Head of caudate nucleus (tissue), 42 donors: ENCODE results near the gene PYGB.
A peak's percentile ranks its signal among the peaks of the same experiment; 100 is the strongest.
"Not testable (repeated sequence)": the region's sequence is repeated elsewhere in the genome, so short reads cannot be mapped to it uniquely, and the experiment has no call there.

Source experiments
- DNase-seq, 42 donors: peaks; one replicate each; pipeline versions ENCODE4 v3.0.0 to v3.0.0-alpha.2; 2020 to 2021; ENCODE audit warnings: mixed read lengths in 7 of 42
- intact Hi-C: fragments of 100-400 bp; cut with DNase I; formaldehyde crosslinking; loops from one replicate; pipeline ENCODE4 v1.15.0; 2022

PYGB gene

DNA sequence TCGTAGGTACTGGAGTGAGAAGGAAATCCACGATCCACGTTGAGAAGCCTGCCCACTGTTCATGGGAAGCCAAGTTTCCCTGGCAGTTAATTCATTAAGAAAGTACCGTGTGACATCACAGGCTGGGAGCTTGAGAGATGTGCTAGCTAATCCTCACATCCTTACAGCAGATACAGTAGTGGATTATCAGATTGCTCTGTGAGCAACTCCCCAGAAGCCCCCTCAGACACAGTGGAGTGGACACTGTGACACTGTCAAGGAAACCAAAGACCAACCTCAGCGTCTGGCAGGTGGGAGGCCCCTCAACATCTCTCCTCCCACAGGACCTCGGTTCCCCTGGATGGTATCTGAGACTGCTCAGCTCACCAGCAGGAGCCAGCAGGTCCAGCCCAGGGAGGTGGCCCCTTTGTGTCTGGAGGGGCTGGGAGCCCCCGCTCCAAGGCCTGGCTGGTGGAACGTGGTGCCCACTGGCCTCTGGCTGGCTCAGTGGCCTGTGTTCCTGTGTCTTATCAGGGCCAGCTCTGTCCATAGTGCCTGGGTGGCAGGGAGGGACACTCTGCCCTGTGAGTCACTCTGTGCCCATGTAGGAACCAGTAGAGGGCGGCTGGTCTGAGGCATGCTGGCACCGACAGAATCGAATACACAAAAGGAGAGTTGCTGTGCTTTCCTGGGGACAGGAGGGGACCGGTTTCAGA, 7.2 kb downstream of the PYGB start:
- DNase-seq: peak in 37 of 42 donors; percentile 34 to 88 (median 63)
- intact Hi-C loops: no loop called here

DNA sequence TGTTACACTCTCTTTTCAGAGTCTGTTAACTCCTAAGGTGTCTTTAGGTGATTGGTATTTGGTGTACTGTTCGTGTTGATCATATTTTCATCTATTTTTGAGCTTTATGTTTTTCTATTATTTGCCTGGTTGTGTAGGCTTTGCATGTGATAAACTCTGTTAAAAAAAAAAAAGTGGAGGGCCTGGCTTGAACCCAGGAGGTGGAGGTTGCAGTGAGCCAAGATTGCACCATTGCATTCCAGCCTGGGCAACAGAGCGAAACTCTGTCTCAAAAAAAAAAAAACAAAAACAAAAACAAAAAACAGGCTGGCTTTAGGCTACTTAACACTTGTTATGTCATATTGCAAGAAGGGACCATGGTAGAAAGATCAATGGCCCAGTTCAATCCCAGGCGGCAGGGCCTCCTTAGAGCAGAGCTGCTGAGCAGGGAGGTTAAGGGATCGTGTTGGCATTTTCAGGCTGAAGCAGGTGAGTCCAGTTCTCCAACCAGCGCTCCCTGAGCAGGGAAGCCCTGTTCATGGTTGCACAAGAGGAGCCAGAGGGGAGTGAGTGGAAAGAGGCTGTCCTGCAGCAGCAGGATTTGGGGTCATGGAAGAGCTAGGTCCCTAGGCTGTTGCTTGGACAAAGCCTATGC, 8.5 kb downstream of the PYGB start:
- DNase-seq: peak in 7 of 42 donors; percentile 1 to 32 (median 13)
- intact Hi-C loops: no loop called here

DNA sequence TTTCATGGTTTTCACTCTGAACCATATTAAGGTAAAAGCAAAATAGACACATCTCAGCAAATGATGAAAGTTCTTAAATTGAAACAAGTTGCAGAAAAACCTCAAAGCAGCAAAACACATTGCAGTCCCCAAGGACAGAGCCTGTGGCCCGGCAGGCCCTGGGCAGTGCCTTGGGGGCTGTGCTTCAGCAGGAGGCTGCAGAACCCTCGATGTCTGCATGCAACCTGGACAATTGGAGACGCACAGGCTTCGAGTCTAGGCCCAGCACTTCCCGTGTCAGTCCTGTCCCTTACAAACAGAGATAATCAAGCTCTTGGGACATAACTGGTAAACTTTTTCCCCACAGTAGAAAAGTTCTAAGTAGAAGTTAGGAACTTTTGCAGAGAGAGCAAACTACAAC, 9.2 kb downstream of the PYGB start:
- peak in 7 of 42 donors; percentile 7 to 32 (median 17) for DNase-seq

DNA sequence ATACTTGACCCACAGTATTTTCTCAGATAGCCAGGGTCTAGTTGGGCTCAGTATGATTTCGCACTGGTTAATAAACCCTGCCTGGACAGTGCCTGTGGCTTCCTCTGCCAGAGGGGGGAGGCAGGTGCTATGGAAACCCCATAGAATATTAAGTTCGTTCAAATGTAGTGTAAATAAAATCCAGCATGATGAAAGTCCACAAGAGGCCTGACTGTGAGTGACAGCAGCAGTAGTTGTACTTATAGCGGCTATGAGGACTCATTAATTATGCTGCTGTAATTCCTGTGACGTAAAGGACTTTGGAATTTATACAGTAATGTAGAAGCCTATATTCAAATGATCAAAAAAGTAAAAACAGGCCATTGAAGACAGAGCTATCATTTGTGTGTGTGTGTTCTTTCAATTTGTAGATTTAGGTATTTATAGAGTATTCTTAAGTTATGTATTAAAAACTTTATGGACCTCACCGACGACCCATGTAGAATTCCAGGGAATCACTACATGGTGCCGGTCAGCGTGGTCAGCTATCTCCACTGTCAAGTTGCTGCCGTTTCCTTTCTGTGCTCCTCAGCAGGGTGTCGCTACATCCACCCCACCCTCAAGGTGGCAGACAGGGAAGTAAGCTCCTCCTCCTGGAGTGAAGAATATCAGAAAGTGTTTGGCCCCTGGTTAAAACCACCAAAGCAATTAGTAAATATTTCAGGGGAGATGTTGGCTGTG, 10.0 kb downstream of the PYGB start:
- intact Hi-C loops: no loop called here
- peak in 2 of 42 donors; percentile 3 to 34 for DNase-seq

More for the DNA sequence above, 9.2 kb downstream of the PYGB start:
- intact Hi-C loops: no loop called here

DNA sequence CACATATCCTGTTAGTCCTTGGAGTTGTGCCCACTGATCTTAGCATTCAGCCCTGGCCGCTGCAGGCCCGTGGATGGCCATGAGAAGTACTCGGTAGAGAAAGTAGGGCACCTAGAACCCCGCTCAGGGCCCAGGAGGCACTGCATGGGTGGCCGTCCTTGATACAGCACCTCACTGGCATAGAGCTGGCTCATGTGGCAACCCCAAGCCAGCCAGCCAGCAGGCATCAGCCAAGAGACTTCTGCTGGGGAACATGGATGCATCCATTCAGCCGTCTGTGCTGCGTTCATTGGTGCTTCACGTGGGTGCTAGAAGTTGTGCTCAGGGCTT, 10.6 kb downstream of the PYGB start:
- DNase-seq: peak in 9 of 42 donors; percentile 5 to 43 (median 22)
- intact Hi-C loops: no loop called here

DNA sequence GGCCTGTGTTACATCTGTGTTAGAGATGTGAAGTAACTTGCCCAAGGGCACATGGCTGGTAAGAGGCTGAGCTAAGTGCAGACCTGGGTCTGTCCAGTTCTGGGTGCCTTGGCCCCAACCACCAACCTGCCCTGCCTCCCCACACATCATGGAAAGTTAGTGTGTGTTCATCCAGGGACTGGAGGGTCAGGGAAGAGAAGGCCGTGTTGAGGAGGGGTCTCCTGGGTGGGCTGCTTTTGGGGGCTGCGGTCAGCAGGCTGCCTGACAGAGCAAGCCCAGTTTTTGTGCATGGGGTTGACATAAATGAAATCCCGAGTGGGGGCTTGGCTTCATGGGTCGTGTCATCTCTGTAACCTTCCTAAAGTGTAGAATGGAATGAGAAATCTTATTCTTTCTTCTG, 10.9 kb downstream of the PYGB start:
- peak in 6 of 42 donors; percentile 0 to 25 (median 12) for DNase-seq
- intact Hi-C loops: no loop called here

DNA sequence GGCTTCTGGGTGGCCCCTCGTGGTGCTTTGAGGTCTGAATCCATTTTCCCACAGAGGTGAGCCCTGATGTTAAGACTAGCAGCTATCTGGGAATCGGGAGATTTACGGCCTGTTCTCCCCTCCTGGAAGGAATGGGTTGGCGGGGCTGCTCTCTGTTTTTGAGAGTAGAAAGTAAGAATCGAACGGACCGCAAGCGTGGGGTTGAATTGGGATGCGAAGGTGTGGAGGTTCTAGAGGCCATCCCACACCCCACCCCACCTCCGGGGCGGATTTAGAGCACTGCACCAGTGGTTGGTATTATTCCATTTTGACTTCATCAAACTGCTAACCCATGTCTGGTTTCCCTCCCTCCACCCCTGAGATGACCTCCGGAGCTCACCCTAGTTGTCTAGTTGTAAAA, 11.5 kb downstream of the PYGB start:
- intact Hi-C loops: no loop called here

DNA sequence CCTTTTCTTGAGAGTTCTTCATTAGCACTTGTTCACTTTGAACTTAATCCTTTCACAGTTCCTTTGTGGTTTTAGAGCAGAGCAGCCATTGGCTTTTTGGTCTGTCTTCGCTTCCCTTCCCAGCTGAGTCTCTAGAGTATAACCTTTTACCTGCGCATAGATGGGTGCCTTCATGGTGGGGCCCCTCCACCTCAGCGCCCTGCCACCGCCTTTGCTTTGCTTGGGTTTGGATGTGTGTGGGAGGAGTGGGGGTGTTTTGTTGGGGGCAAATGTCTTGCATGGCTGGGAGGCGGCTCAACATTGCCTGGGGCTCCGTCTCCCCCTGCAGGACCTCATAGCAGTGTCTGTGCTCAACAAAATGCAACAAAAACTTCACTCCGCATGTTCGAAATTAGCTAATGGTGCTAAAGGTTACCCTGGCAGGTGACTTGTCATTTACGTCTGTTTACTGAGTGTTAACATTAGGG, 11.9 kb downstream of the PYGB start:
- intact Hi-C loops: no loop called here
- peak in 12 of 42 donors; percentile 1 to 25 (median 4) for DNase-seq

More for the DNA sequence above, 11.5 kb downstream of the PYGB start:
- peak in 10 of 42 donors; percentile 1 to 30 (median 11) for DNase-seq

DNA sequence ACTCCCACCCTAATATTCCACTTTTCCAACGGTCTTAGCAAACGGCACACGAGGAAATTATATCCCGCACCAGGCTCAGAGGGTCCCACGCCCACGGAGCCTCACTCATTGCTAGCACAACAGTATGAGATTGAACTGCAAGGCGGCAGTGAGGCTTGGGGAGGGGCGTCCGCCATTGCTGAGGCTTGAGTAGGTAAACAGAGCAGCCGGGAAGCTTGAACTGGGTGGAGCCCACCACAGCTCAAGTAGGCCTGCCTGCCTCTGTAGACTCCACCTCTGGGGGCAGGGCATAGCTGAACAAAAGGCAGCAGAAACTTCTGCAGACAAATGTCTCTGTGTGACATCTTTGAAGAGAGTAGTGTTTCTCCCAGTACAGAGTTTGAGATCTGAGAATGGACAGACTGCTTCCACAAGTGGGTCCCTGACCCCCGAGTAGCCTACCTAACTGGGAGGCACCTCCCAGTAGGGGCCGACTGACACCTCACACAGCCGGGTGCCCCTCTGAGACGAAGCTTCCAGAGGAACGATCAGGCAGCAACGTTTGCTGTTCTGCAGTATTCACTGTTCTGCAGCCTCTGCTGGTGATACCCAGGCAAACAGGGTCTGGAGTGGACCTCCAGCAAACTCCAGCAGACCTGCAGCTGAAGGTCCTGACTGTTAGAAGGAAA, 13.0 kb downstream of the PYGB start:
- intact Hi-C loops: not testable (repeated sequence)
- peak in 12 of 42 donors; percentile 1 to 29 (median 7) for DNase-seq

DNA sequence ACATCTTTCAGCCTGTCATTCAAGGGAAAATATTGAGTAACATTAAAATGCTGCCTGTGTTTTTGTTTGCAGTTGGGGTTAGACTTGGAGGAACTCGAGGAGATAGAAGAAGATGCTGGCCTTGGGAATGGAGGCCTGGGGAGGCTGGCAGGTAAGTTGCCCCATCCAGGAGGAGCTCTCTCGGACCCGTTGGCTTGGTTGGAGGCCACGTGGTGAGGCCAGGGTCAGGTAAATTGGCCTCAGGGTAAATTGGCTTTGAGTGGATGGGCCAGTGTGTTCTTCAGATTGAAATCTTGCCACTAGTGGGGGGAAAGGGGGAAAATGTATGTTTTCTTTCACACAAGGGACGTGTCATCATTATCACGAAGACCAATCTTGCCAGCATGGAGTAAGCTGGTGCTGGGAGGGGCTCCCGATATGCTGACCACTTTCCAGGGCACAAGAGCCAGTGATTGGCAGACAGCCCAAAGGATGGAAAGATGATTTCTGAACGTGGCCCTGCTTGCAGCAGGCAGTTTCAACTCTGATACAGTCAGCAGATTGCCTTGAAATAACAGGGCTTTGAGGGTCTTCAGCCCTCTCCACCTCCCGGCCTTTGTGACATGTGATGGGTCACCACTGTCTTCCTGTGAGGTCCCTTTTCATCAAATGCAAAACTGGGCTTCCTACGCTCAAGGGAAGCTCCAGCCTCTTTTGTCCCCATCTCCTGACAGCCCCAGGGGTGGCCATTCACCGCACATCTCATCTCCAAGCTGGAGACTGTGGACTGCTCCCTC, 21.4 kb downstream of the PYGB start:
- intact Hi-C loops: no loop called here
- peak in 19 of 42 donors; percentile 2 to 40 (median 7) for DNase-seq

DNA sequence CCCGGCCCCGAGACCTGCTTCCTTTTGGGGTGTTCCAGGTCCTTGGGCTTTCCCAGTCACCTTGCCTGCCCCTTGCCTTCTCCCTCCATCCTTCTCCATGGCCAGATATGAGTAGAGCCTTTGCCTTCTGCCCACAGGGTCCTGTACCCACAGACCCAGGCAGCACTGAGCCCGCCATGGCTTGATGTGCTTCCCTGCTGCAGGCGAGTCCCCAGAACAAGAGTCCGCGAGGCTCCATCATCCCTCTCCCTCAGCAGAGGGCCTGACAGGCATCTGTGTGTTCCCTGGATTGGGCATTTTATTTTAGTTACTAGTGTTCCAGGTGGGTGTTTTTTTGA, 21.9 kb downstream of the PYGB start:
- intact Hi-C loops: no loop called here
- DNase-seq: peak in 20 of 42 donors; percentile 1 to 36 (median 8)

DNA sequence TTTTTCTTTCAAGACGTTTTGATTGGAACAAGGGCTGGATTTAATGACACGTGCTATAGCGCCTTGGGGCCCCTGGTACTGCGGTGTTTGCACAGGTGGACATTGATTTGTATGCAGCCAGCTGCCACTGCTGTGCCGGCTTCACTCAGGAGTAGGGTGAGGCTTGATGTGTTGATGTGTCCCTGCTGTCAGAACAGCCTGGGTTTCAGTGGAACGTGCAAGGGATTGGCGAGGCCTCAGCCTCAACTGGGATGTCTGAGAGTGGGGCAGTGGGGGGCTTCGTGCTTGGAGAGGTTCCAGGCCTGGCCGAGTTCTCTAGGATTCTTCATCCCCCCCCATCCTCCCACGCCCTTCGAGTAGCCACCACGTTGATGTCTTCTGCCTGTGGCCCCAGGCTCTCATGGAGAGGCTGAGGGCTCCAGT, 23.0 kb downstream of the PYGB start:
- intact Hi-C loops: no loop called here
- DNase-seq: peak in 22 of 42 donors; percentile 0 to 39 (median 6)

DNA sequence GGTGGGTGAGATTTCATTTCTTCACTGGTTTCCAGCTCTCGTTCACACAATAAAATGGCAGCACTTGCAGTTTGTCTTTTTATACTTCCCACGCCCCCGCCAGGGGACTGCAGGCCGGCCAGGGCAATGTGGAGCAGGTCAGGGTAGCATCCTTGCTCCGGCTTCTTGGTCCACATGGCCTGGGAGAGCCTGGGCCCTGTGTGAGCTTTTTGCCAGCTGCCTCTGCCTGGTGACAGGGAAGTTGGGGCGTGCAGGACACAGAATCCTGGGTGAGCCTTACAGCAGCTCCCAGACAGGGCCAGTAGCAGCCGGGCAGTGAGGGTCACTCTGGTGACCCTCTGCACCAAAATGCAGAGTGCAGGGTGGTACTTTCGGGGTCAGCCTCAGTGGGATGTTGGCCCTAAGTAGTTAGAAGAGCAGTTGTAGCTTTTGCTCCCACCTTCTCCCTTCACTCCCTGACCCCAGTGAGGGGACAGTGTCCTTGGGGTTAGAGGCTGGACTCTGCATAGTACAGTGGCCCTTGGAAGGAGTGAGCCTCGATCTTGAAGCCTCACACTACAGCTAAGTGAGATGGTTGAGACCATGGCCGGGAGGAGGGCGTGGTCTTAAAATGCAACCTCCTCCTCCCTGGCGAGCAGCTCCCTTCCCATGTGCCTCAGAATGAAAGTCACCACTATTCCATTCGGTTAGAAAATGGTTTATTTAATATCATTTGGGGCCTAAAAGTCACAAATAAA, 23.8 kb downstream of the PYGB start:
- peak in 19 of 42 donors; percentile 2 to 36 (median 7) for DNase-seq
- intact Hi-C loops: no loop called here

DNA sequence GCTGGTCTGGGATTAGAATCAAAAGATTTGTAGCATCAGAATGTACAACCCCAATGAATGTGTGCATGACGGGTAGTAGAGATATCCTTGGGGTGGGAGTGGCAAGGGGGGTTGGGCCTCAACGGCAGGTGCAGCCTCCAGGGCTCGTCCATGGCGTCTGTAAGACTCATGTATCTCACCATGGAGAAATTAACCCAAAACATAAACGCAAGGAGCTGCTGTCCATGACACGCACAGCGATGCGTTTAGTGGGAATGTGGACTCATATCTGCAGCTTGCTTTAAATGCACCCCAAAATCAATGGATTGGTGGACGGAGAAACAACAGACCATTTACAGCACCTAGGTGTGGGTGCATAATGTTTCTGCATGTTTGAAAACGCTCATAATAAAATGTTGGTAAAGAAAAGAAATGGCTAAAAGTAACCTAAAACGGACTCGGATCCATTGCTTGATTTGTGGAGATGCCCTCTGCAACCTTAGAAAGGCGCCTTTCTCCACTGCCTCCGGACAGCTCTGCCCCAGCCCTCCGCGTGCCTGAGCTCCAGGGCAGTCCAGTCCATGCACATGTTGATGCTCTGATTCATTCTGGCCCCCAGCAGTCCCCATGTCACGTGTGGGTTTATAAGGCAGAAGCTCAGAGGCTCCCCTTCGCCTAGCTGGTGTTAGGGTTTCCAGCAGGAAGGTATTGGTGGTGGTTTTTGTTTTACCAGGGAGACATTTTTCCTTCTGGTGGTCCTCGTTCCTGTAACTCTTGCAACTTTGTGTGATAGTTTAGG, 24.5 kb downstream of the PYGB start:
- DNase-seq: peak in 23 of 42 donors; percentile 2 to 66 (median 19)
- intact Hi-C loops: no loop called here

DNA sequence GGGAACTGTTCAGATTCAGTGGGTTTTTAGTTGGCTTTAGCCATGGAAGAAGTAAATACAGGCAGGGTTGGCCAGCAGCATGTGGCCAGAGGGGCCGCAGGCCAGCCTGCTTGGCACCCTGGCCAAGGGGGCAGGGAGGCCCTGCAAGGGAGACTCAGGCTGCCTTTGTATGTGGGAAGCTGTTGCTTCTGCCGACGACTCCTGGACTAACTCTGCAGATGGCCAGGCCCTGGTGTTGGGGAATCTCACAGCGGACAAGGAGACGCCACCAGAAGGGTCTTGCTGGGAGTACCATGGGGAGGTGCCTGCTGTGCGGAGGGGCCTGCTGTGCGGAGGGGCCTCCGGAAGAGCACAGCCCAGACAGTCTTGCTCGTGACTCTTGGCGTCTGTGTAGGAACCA, 25.2 kb downstream of the PYGB start:
- DNase-seq: peak in 34 of 42 donors; percentile 30 to 81 (median 48)
- intact Hi-C loops: no loop called here

DNA sequence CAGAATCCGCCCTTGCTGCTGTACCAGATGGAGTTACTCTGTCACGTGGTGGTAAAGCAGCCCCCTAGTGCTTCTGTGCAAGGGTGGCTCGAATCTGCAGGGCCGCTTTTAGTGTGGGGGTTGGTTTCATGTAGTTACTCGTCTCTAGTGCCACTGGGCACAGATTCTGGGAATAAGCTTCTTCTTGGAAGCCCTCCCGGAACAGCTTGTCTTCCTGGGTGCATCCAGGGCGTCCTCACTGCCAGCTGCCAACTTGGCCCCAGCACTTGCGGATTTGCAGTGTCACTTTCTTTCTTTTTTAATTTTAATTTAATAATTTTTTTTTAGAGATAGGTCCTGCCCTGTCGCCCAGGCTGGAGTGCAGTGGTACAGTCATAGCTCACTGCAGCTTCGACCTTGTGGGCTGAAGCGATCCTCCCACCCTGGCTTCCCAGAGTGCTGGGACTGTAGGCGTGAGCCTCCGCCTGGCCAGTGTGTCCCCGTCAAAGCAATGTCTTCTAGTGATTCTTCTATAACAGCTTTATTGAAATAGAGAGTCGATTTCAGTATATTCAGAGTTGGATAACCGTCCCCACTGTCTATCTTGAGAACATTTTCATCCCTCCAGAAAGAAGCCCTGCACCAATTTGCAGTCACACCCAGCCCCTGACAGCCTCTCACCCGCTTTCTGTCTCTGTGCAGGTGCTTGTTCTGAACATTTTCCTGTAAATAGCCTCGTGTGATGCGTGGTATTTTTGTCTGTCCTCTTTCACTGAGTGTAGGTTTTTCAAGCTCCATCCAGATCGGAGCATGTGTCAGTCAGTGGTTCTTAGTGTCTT, 25.9 kb downstream of the PYGB start:
- intact Hi-C loops: no loop called here
- peak in 34 of 42 donors; percentile 11 to 78 (median 46) for DNase-seq
